ENCODE results near the gene CASKIN1. TPM values are rescaled to one million over a fixed set of nuclear protein-coding genes. Genes with fewer than 3 reads are reported as not detected.

The CASKIN1 gene
- total RNA-seq, 2 donors from 2014 or later = 8.2 to 9.7 TPM

DNA sequence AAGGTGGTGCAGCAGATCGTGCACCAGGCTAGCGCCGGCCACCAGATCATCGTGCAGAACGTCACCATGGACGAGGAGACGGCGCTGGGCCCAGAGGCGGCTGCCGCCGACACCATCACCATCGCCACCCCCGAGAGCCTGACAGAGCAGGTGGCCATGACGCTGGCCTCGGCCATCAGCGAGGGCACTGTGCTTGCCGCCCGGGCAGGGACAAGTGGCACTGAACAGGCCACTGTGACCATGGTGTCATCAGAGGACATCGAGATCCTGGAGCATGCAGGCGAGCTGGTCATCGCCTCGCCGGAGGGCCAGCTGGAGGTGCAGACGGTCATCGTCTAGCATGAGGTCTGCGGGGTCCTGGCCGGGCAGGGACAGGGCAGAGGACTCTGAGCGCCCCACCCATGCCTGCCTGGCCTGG lies 38.8 kb upstream of the CASKIN1 start:
- H3K4me3 ChIP-seq (ENCODE audit: low read length) = no peak overlapping the region
- H3K36me3 ChIP-seq (ENCODE audit: control insufficient read depth, insufficient read depth, low read length) = peaks cover 9% of the 10 kb centered on the region
- no peaks in the 10 kb centered on the region for H3K9me3 ChIP-seq (ENCODE audit: control insufficient read depth, low read length)
- H3K27ac ChIP-seq (ENCODE audit: low read depth, low read length) = no peak overlapping the region
- TF ChIP-seq CTCF (conservative IDR thresholded peaks at IDR 0.05) = no peak
- Mint-ChIP-seq H3K9me3 (no peaks in the 10 kb centered on the region), H3K4me3 (no peak overlapping the region), H3K36me3 (ENCODE audit: low read depth) (peaks cover 13% of the 10 kb centered on the region), H3K27me3 (ENCODE audit: insufficient read depth) (peaks cover 22% of the 10 kb centered on the region), H3K4me1 (no peaks in the 10 kb centered on the region), H3K27ac (no peak overlapping the region)
- H3K27me3 ChIP-seq (ENCODE audit: control insufficient read depth, insufficient read depth, low read length, poor library complexity, severe bottlenecking) = peaks cover 25% of the 10 kb centered on the region
- WGBS, 2 experiments (ENCODE audit: insufficient coverage in 1 of 2, insufficient read length in 1 of 2) = 91 to 94% methylated on average over 23 to 28 of the region's 28 CpGs
- no peak overlapping the region for H3K9ac ChIP-seq (ENCODE audit: extremely low read depth, low read length, poor library complexity, severe bottlenecking)
- DNase-seq = no peak
- no peaks in the 10 kb centered on the region for H3K4me1 ChIP-seq (ENCODE audit: control insufficient read depth, insufficient read depth, low read length)

- Histone ChIP-seq H3K27ac (ENCODE audit: low read depth, low read length) (no peak overlapping the region), H3K9me3 (ENCODE audit: control insufficient read depth, low read length) (no peaks in the 10 kb centered on the region), H3K36me3 (ENCODE audit: control insufficient read depth, insufficient read depth, low read length) (peaks cover 9% of the 10 kb centered on the region), H3K9ac (ENCODE audit: extremely low read depth, low read length, poor library complexity, severe bottlenecking) (no peak overlapping the region), H3K27me3 (ENCODE audit: control insufficient read depth, insufficient read depth, low read length, poor library complexity, severe bottlenecking) (peaks cover 25% of the 10 kb centered on the region), H3K4me3 (ENCODE audit: low read length) (no peak overlapping the region), H3K4me1 (ENCODE audit: control insufficient read depth, insufficient read depth, low read length) (no peaks in the 10 kb centered on the region)
- no peaks in the 10 kb centered on the region for H3K9me3 Mint-ChIP-seq
- no peak for TF ChIP-seq CTCF (conservative IDR thresholded peaks at IDR 0.05)
- H3K27me3 Mint-ChIP-seq (ENCODE audit: insufficient read depth) = peaks cover 22% of the 10 kb centered on the region
- no peak overlapping the region for H3K27ac Mint-ChIP-seq
- DNase-seq = no peak
- no peak overlapping the region for H3K4me3 Mint-ChIP-seq
- H3K4me1 Mint-ChIP-seq = no peaks in the 10 kb centered on the region
- peaks cover 15% of the 10 kb centered on the region for H3K36me3 Mint-ChIP-seq (ENCODE audit: low read depth)
- 91 to 95% methylated on average over 12 to 17 of the region's 18 CpGs for WGBS, 2 experiments (ENCODE audit: insufficient coverage in 1 of 2, insufficient read length in 1 of 2)
Observed at GRCh38 chr16:2234813-2235170, 38.4 kb upstream of the CASKIN1 start.

GRCh38 chr16:2233872-2234812 lies 37.7 kb upstream of the CASKIN1 start:
- Histone ChIP-seq H3K27me3 (ENCODE audit: control insufficient read depth, insufficient read depth, low read length, poor library complexity, severe bottlenecking) (peaks cover 25% of the 10 kb centered on the region), H3K9me3 (ENCODE audit: control insufficient read depth, low read length) (no peaks in the 10 kb centered on the region), H3K4me3 (ENCODE audit: low read length) (no peak overlapping the region), H3K4me1 (ENCODE audit: control insufficient read depth, insufficient read depth, low read length) (no peaks in the 10 kb centered on the region), H3K9ac (ENCODE audit: extremely low read depth, low read length, poor library complexity, severe bottlenecking) (no peak overlapping the region), H3K36me3 (ENCODE audit: control insufficient read depth, insufficient read depth, low read length) (peaks cover 15% of the 10 kb centered on the region), H3K27ac (ENCODE audit: low read depth, low read length) (no peak overlapping the region)
- Mint-ChIP-seq H3K4me3 (no peak overlapping the region), H3K9me3 (no peaks in the 10 kb centered on the region), H3K27ac (no peak overlapping the region), H3K27me3 (ENCODE audit: insufficient read depth) (peaks cover 22% of the 10 kb centered on the region), H3K4me1 (no peaks in the 10 kb centered on the region), H3K36me3 (ENCODE audit: low read depth) (peaks cover 15% of the 10 kb centered on the region)
- no peak for DNase-seq
- TF ChIP-seq CTCF (conservative IDR thresholded peaks at IDR 0.05) = no peak
- WGBS, 2 experiments (ENCODE audit: insufficient coverage in 1 of 2, insufficient read length in 1 of 2) = 96 to 98% methylated on average over 33 to 51 of the region's 51 CpGs
